ENCODE results near the gene DNTTIP2. TPM values are rescaled to one million over a fixed set of nuclear protein-coding genes. Genes with fewer than 3 reads are reported as not detected.

DNTTIP2 gene
- total and polyA plus RNA-seq, 9 of the 15 experiments (the other 6 are each of a cell fraction or from before 2014, with no cell fraction given), result 50.4 to 138 (median 97.0) TPM

DNA sequence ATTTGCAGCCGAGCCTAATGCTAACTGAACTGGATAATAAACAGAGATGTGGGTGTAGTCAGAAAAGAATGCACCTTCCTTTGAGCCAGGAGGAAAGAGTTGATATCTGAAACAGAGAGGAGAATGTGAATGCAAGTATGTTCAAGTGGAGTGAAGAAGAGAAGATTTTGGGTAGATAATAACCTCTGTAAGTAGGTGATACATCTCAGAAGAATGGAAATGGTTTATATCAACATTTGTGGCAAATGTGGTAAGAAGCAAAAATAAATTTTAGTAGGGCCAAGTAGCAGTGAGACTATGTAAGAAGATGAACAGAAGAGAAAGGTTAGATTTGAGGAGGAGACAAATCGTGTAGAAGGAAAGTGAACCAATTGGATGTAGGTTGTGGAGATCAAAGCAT, 1.7 kb upstream of the DNTTIP2 start:
- no peak for TF ChIP-seq ZNF23 (CRISPR knock-in tag; IDR thresholded peaks at IDR 0.05)
- no peak for TF ChIP-seq SRSF3 (IDR thresholded peaks at IDR 0.05; ENCODE audit: insufficient read depth, low read length)
- no peak for TF ChIP-seq PURB (CRISPR knock-in tag; IDR thresholded peaks at IDR 0.05; ENCODE audit: low read depth)
- TF ChIP-seq RBM39 (optimal IDR thresholded peaks at IDR 0.05; ENCODE audit: low read depth, low read length), result no peak
- TF ChIP-seq SAFB (IDR thresholded peaks at IDR 0.05; ENCODE audit: borderline replicate concordance, low read depth, low read length), result no peak
- no peak for TF ChIP-seq EWSR1 (IDR thresholded peaks at IDR 0.05; ENCODE audit: borderline replicate concordance, low read depth, partially characterized antibody)
- no peak for TF ChIP-seq EZH2 (IDR thresholded peaks at IDR 0.05; ENCODE audit: borderline replicate concordance, low read depth, low read length)
- TF ChIP-seq ZNF507 (tag; conservative IDR thresholded peaks at IDR 0.05), result no peak
- no peak for TF ChIP-seq SP1 (CRISPR knock-in tag; IDR thresholded peaks at IDR 0.05)
- no peak for TF ChIP-seq EP300 (IDR thresholded peaks at IDR 0.05; ENCODE audit: low read length)
- no peak for TF ChIP-seq KDM4B (IDR thresholded peaks at IDR 0.05; ENCODE audit: borderline replicate concordance in 2 of 2, low read depth in 1 of 2)
- TF ChIP-seq NBN (IDR thresholded peaks at IDR 0.05; ENCODE audit: low read depth), result no peak
- TF ChIP-seq WHSC1 (IDR thresholded peaks at IDR 0.05; ENCODE audit: low read length), result no peak
- ATAC-seq (no peak), DNase-seq (ENCODE audit: extremely low read depth in 1 of 4, low spot score in 3 of 4) (no peak), FAIRE-seq (no peak)
- Histone ChIP-seq H3K4me2 (ENCODE audit: insufficient read depth, low read length) (no peak overlapping the region), H3K9ac (ENCODE audit: insufficient read depth in 1 of 2, low read depth in 2 of 2, low read length in 2 of 2) (no peak overlapping the region), H3K4me3 (no peak overlapping the region), H3K9me1 (ENCODE audit: control insufficient read depth, insufficient read depth, low read length) (peaks cover 4% of the 10 kb centered on the region), H3K9me3 (replicated peaks; ENCODE audit: control insufficient read depth, insufficient read depth, low read depth, low read length) (no peaks in the 10 kb centered on the region), H2AFZ (ENCODE audit: low read depth, low read length) (no peak overlapping the region), H3K27ac (ENCODE audit: extremely low read depth, low read depth, low read length) (no peak overlapping the region), H3K79me2 (ENCODE audit: control insufficient read depth, insufficient read depth, low read length) (peaks cover 39% of the 10 kb centered on the region), H3K4me1 (replicated peaks in 1 of 2; ENCODE audit: control insufficient read depth in 2 of 2, insufficient read depth in 2 of 2, low read length in 2 of 2) (peaks cover 7 to 19% of the 10 kb centered on the region in 2 experiments; a peak in 4 of 5 replicates), H3K36me3 (ENCODE audit: control insufficient read depth, insufficient read depth, low read length) (peaks cover 31% of the 10 kb centered on the region), H3K27me3 (ENCODE audit: control insufficient read depth in 2 of 2, insufficient read depth in 2 of 2, low read length in 2 of 2) (no peaks in the 10 kb centered on the region), H4K20me1 (replicated peaks; ENCODE audit: control insufficient read depth, insufficient read depth, low read length) (peaks cover 9% of the 10 kb centered on the region)
- in situ Hi-C loops (cut with MboI) (no loop called here), intact Hi-C loops (cut with micrococcal nuclease) (no loop called here)
- BruUV-seq (replicated peaks), result no TSS peak
- CTCF ChIA-PET (ENCODE audit: low intra/inter-chr PET ratio), result no interaction called here
- WGBS (ENCODE audit: insufficient coverage, low coverage, missing lambda C conversion rate), result 66% methylated on average over 2 of the region's 2 CpGs
- POLR2A ChIA-PET, result no interaction called here

All from K562 (cell line).